Myocyte (in vitro differentiated cells): Measurements from ENCODE around the gene SCP2D1. TPM values are rescaled to one million over a fixed set of nuclear protein-coding genes. Genes with fewer than 3 reads are reported as not detected.
"Not testable (repeated sequence)": the region's sequence is repeated elsewhere in the genome, so short reads cannot be mapped to it uniquely, and the experiment has no call there.

Experiments
- DNase-seq: peaks from one replicate; pipeline ENCODE4 v3.0.0-alpha.2; 2012; ENCODE audit warnings: low read depth
- polyA plus RNA-seq: library from polyadenylated mRNA; unstranded; fragments of >200 nt; gene quantifications from one replicate; pipeline ENCODE4 v1.2.1, GENCODE V29; 2012; ENCODE audit warnings: missing spikeins
- total RNA-seq: library from RNA; depleted of rRNA; stranded (reverse); fragments of >200 nt; gene quantifications from 2 replicates; pipeline ENCODE4 v1.2.3, GENCODE V29; 2014

SCP2D1 gene
- total RNA-seq, result not detected in 2 replicates
- not detected for polyA plus RNA-seq

DNA sequence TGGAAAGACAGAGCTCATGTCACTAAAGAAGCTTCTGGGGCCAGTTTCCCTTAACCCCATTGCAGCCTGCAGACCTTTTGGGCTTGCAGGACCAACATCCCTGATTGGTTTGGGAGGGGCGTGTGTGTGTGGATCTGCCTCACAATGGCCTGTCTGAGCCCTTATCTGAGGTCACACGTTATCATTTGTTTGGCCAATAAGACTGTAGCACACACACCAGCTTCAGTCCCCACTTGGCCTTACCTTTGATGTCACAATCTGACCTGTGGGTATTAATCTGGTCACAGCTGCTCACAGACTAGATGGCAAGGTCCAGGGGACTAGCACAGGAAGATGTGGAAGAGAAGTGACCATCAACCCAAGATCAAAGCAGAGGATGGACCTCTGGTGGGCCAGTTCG lies at the start of gene SCP2D1:
SCP2D1 (plus strand) TSS at position 301 of the 400 bp plus-strand sequence; CDS start at position 334, 33 bp downstream.
- DNase-seq, result no peak

DNA sequence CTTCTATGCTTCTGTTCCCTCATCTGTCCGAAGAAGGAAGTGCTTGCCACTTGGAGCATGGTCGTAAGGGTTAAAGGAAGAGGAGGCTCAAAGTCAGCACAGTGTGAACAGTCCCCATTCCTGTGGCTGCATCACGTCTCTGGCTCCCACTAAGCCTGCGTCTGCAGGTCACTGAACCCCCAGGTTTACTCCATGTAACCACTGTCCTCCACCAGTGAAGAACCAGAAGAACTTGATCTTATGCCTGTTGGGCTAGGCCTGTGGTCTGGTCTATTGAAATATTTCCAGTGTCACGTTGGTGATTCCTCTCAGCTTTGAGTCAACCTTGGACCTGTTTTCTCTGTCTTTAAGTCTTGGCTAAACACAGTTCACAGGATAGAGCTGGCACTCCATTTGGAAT lies 45.9 kb upstream of the SCP2D1 start:
- DNase-seq, result no peak

DNA sequence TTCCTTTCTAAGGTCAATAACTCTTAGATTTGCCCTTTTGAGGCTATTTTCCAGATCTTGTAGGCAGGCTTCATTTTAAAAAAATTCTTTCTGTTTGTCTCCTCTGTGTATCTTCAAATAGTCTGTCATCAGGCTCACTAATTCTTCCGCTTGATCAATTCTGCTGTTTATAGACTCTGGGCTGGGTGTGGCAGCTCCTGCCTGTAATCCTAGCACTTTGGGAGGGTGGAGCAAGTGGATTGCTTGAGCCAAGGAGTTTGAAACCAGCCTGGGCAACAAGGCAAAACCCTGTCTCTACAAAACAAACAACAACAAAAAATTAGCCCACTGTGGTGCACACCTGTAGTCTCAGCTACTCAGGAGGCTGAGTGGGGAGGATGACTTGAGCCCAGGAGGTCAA lies 40.0 kb upstream of the SCP2D1 start:
- peak; percentile 10 for DNase-seq

DNA sequence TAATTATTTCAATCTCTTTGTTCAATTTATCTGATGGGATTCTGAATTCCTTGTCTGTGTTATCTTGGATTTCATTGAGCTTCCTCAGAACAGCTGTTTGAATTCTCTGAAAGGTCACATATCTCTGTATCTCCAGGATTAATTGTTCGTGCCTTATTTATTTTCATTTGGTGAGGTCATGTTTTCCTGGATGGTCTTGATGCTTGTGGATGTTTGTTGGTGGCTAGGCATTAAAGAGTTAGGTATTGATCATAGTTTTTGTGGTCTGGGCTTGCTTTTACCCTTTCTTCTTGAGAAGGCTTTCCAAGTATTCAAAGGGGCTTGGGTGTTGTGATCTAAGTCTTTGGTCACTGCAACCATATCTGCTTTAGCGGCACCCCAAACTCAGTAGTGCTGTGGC lies 39.4 kb upstream of the SCP2D1 start:
- DNase-seq, result peak; percentile 46

DNA sequence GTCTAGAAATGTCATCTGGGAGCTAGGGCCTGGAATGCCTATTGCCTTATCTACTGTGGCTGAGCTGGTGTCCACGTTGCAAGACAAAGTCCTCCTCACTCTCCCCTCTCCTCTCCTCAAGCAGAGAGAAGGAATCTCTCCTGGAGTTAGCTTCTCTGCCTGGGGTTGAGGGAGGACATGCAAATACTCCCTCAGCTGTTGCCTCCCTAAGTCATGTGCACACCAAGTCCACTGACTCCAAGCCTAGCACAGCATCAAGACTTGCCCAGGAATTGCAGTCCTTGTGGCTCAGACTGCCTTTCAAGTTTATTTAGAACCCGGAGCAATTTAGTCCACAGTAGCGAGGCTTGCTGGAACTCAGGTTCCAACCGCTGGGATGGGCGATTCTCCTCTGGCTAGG lies 38.0 kb upstream of the SCP2D1 start:
- peak; percentile 16 for DNase-seq

DNA sequence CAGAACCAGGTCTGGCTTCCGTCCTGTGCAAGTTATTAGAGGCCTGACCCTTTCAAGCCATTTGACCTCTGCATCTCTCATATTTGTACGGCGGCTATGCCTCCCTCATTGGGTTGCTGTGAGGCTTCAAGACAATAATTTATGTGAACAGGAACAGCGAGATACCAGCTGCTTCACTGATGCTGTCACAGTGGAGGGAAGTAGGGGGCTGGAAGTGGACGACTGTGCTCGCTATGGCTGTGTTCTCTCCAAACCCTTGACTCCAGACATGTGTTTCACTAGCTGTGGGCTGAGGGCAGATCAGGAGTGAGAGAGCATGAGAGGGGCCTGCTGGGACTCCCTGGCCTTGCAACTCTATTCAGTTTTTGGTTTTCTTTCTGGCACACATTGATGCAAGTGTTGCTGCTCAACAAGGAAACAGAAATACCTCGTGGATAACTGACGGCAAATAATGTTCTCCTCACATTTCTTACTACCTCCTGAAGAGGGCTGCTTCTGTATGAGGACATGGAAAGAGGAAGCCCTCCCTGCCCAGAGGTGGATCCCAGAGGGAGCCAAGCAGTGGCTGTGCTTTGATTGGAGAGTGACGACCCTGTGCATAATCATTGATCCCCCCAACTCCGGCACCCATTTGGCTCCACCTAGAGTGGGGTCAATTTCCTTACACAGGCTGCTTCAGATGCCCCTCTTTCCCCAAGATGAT lies 34.7 kb upstream of the SCP2D1 start:
- DNase-seq, result no peak

DNA sequence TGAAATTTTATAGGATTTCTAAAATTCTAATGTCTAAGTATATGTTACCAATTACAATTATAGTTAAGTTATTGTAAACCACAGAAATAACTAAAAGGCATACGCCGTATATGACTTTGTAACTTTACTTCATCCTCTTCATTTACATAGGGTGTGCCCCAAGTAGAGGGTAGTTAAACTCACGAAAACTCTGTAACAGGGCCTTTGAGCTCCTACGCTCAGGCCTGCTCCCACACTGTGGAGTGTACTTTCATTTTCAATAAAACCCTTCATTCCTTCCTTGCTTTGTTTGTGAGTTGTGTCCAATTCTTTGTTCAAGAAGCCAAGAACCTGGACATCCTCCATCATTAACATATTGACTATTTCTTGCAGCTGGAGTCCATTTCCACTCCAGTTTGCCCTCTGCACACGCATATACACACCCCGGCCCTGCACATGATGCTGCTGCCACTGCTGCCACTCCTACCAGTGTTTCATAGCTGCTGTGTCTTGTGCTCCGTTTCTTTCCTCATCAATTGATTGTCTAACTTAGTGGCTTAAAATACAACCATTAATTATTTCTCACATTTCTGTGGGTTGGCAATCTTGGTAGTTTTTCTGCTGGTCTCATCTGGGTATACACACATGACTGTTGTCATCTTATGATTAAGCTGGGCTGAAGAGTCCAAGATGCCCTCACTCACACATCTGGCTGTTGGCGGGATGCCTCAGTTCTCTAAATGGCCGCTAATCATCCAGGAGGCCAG lies 33.0 kb upstream of the SCP2D1 start:
- no peak for DNase-seq

DNA sequence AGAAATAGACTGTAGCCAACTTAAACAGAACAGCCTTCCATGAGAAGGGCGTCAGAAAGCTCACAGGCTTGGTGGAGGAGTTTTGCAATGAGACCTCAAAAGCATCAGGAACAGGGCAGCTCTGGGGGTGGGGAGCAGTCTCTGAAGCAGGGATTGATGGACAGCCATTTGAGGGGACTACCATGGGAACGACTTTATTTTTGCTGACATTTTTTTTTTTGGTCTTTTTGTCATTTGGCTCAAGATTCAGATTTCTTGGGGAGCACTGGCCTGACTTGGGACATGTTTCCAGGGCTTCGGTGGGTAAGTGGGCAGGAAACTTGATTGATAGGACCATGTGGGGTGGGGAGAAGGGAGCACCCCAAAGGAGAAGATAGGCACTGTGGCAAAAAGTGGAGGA lies 32.1 kb upstream of the SCP2D1 start:
- no peak for DNase-seq

DNA sequence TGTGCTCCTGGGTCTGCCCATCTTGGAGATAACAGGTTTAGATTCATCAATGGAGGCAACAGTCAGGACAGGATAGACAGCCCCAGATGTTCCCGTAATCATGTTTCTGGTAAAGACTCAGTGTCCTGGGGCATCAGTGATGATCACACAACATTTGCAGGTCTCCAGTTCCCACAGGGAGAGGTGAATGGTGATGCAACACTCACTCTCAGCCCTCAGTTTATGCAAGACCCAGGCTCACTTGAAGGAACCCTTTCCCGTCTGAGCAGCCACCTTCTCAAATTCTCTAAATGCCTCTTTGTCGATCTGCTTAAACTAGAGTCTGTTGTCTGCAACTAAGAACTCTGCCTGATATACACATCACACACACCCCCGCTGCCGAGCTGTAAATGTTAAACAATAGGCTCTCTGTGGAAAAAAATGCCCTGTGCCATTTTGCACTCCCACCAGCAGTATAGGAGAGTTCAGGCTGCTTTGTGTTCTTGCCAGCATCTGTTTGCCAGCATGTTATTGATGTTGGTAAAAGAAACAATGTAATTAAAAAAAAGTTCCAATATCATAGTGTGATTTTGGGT lies 30.1 kb upstream of the SCP2D1 start:
- DNase-seq, result no peak

DNA sequence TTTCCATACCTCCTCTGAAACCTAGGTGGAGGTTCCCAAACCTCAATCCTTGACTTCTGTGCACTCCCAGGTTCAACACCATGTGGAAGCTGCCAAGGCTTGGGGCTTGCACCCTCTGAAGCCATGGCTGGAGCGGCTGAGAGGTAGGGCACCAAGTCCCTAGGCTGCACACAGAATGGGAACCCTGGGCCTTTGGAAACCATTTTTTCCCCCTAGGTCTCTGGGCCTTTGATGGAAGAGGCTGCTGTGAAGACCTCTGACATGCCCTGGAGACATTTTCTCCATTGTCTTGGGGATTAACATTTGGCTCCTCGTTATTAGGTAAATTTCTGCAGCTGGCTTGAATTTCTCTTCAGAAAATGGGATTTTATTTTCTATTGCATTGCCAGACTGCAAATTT lies 26.5 kb upstream of the SCP2D1 start:
- not testable (repeated sequence) for DNase-seq

DNA sequence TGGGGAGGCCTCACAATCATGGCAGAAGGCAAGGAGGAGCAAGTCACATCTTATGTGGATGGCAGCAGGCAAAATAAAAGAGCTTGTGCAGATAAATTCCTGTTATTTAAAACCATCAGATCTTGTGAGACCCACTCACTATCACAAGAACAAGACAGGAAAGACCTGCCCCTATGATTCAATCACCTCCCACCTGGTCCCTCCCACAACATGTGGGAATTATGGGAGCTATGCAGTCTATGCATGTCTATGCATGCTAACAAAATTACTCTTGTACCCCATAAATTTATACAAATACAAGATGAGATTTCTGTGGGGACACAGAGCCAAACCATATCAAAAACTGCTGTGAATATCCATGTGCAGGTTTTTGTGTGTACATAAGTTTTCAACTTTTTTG lies 25.6 kb upstream of the SCP2D1 start:
- DNase-seq, result no peak

DNA sequence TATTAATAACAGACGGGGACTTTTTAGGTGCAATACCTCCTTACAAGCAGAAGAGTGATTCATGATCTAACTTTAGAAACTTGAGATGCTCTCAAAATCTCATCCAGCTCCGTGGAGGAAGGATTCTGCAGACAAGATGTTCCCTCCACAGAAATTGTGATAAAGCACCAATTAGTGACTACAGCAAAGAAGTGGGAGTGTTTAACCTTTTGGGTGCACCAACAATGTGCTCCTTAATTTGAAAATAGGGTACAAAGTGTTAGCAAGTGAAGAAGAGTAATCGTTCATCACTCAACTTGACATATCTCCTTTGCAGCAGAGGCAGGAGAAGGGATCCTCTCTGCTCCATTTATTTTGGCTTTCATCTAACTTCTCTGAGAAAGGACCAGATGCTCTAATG lies 22.8 kb upstream of the SCP2D1 start:
- no peak for DNase-seq

DNA sequence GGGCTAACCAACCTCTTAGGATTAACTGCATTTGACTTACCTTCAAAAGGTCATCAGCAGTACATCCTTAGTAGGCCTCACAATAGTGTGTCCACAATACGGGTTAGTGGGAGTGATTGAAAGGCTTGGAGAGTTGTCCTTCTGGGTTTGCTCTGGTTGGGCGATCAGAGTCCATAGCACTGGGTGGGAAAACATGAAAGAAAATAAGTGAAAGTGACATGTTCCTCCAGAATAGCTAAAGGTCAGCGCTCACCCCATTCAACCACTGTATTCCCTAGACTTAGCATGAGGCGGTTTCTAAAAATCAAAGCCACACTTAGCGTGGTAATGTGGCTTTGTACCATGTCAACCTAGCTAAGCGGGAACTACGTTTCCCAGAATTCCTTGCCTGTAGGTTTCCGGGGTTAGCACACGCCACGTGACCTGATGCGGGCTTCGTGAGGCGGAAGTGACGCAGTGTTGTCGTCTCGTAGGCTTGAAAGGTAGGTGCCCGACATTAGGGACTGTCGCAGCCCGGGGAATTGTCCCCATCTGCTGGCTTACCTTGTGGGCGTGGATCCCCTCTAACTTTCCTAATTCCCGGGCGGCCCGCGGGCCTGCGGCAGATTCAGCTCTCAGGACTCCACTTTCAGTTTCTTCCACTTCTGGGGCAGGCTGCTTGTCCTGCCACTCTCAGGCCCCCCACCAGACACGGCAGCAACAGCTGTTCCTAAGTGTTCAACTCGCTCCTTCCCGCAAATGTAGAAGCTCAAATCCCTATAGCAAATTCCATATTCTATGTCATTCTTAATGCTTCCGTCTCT lies 19.8 kb upstream of the SCP2D1 start:
- DNase-seq, result peak; percentile 95

DNA sequence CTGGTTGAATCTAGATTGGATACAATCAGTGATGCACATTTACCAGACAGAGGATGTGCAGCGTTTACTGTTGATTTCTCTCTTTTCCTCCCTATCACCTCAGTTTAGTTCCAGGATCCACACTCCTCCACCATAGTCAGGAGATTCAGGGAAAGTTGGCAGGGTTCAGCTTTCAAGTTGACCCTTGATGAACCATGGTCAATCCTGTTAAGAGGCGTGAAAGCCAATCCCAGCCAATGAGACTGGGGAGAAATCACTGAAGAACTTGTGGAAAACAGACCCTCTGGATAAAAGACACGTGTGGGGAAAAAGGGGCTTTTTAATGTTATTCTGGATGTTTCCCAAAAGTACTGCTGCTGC lies 19.2 kb upstream of the SCP2D1 start:
- no peak for DNase-seq

DNA sequence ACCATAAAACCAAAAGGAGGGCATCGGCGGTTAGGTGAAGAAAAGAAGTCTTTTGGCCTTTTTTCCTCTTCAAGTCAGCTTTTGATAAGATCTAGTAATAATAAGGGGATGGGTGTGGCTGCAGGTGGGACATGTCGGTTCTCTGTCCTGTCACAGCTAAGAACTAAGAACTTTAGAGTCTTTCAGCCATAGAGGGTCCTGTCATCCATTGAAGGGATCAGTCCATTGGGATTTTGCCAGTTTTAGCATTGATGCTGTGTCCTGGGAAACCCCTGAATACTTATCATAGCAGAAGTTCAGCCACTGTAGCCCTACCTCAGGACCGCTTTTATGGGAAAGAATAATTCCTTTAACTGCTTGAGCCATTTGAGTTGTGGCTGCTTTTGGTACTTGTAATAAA lies 18.2 kb upstream of the SCP2D1 start:
- DNase-seq, result no peak

DNA sequence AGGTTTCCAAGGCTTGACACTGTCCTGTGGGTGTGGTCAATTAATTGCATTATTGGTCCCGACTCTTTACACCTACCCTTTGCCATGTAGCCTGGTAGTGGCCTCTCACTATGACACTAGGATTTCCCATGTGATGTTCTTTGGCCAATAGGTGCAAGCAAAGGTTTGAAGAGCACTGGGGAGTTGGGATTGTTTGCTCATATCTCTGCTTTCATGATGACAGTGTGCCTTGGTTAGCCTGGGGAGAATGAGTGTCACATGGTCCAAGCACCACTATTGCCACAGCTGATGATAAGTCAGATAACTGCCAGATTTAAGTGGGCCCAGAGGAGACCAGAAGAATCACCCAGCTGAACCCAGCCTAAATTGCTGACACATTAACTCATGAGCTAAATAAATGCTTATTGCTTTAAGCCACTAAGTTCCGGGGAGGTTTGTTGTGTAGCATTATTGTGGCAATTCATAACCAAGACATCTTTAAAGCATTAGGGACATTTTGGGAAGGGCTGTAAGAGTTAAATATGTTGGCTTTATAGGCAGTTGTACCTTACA lies 17.2 kb upstream of the SCP2D1 start:
- no peak for DNase-seq

DNA sequence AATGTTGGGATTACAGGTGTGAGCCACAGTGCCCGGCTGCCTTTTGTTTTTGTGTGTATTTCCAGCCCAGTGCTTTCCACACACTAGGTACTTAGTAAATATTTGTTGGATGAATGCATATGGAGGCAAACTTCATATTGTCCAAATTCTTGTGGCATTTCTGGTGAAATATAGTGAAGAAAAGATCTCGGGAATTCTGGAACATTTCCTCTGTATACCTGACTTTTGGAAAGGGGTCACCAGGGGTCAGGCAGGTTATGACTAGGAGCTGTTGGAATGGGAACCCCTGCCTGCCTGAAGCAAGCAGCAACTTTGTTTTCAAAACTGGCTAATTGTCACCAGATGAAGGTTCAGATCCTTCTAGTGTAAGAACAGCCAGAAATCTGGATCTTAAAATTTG lies 12.1 kb upstream of the SCP2D1 start:
- DNase-seq, result no peak

DNA sequence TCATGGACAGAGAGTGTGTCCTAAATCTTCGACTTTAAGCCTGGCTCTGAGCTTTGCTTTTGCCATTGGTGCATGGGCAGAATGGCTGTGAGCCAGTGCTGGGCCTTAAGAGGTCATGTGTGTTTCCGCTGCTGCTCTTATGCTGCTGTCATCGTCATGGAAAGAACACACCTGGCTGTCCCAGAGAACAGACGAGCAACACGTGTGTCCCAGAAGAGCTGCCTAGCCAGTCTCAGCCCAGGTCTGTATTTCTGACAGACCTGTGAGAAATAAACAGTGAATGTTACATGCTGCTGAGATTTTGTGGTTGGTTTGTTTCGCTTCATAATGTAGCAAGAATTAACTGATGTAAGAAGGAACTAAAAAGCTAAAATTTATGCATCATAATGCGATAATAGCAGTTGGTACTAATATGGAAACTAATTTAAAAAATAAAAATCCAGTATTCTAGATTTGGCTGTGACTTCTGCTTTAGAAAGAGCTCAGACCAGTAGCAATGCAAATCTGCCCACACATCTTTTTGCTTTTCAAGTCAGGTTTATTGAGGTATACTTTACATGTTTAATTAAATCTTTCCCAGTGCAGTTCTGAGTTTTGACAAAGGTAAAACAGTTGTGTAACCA lies 11.5 kb upstream of the SCP2D1 start:
- no peak for DNase-seq

DNA sequence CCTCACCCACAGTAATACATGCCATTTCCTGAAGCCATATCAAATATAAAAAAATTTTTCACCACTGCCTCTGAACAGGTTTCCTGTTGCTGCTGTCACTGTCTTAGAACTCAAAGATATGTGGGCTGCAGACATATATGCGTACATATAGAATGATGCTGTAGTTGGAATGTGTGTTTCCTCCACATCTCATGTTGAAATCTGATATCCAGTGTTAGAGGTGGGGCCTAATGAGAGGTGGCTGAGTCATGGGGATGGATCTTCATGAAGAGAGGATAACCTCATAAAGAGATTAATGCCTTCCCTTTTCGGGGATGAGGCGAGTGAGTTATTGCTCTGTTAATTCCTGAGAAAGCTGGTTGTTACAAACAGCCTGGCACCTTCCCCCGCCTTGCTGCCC lies 7.7 kb upstream of the SCP2D1 start:
- DNase-seq, result no peak

DNA sequence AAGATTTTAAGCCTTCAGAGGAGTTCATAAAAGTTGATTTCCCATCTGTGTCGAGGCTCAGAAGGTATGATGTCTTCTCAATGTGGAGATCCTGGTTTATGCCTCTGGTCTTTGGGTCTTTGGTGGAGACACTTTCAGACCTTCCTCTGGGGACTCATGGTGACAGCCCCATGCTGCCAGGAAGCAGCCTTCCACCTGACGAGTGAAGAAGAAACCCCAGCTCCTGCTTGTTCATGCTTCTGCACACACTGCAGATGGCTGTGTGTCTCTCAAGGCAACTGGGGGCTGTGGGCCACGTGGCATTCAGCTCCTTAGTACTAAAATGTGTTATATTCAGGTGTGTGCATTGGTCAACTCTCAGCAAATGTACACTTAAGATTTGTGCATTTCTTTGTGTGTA lies 4.9 kb upstream of the SCP2D1 start:
- DNase-seq, result no peak

DNA sequence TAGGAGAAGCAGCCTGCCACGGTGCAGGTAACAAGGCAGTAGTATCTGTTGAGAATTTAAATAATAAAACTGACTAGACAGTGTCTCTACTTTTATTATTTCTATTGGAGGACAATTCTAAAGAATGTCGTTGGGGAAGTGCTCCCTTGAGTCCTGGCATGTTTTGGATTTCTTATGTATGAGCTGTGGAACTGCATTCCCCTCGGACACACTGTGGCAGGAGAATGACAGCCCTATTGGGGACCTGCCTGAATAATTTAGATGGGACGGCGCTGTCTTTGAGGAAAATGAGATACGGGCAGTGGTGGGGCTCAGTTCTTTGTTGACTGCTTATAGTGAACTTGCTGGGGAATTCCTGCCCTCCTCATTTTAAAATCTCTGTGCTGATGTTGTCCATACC lies 2.4 kb upstream of the SCP2D1 start:
- no peak for DNase-seq
